ENCODE results near the gene GPS1.

Gene GPS1

GRCh38 chr17:82051776-82052637, at the start of gene GPS1, which contains the start of gene RFNG:
TSS of gene GPS1 (plus strand) at chr17:82051898. CDS start at chr17:82051932, 34 bp downstream.
TSS of gene RFNG (minus strand) at chr17:82051811. CDS start at chr17:82051766, 45 bp downstream.
- no peak for DNase-seq (ENCODE audit: low read depth)

- peak; percentile 79 for DNase-seq (ENCODE audit: low read depth)
Observed at GRCh38 chr17:82003411-82004381, 48.0 kb upstream of the GPS1 start.

- DNase-seq (ENCODE audit: low read depth) = no peak
Observed at GRCh38 chr17:82004517-82005455, 46.9 kb upstream of the GPS1 start.

- DNase-seq (ENCODE audit: low read depth) = no peak
Observed at GRCh38 chr17:82005701-82006348, 45.9 kb upstream of the GPS1 start.

GRCh38 chr17:82006468-82007227, 45.0 kb upstream of the GPS1 start:
- no peak for DNase-seq (ENCODE audit: low read depth)

GRCh38 chr17:82007228-82007494, 44.5 kb upstream of the GPS1 start:
- DNase-seq (ENCODE audit: low read depth) = no peak

- no peak for DNase-seq (ENCODE audit: low read depth)
Observed at GRCh38 chr17:82007495-82008257, 44.0 kb upstream of the GPS1 start.

GRCh38 chr17:82008258-82008940, 43.3 kb upstream of the GPS1 start:
- DNase-seq (ENCODE audit: low read depth) = no peak

GRCh38 chr17:82008941-82009405, 42.7 kb upstream of the GPS1 start:
- DNase-seq (ENCODE audit: low read depth) = no peak

- DNase-seq (ENCODE audit: low read depth) = no peak
Observed at GRCh38 chr17:82009413-82009812, 42.3 kb upstream of the GPS1 start.

GRCh38 chr17:82010575-82011525, 40.8 kb upstream of the GPS1 start:
- no peak for DNase-seq (ENCODE audit: low read depth)

GRCh38 chr17:82011617-82012187, 40.0 kb upstream of the GPS1 start:
- no peak for DNase-seq (ENCODE audit: low read depth)

- DNase-seq (ENCODE audit: low read depth) = no peak
Observed at GRCh38 chr17:82012261-82012639, 39.4 kb upstream of the GPS1 start.

GRCh38 chr17:82012640-82013295, 38.9 kb upstream of the GPS1 start:
- DNase-seq (ENCODE audit: low read depth) = no peak

GRCh38 chr17:82013341-82013740, 38.4 kb upstream of the GPS1 start:
- DNase-seq (ENCODE audit: low read depth) = no peak

- DNase-seq (ENCODE audit: low read depth) = no peak
Observed at GRCh38 chr17:82013772-82014321, 37.9 kb upstream of the GPS1 start.

- no peak for DNase-seq (ENCODE audit: low read depth)
Observed at GRCh38 chr17:82014432-82014831, 37.3 kb upstream of the GPS1 start.

All from HS-27A (cell line).